HepG2 (cell line): Measurements from ENCODE around the gene HDGF. TPM values are rescaled to one million over a fixed set of nuclear protein-coding genes. Genes with fewer than 3 reads are reported as not detected.

Source experiments
- AGO2 ChIP-seq: fragments of 200-400 bp; formaldehyde crosslinking; optimal IDR thresholded peaks from 2 replicates; pipeline ENCODE3; 2017; ENCODE audit warnings: mild to moderate bottlenecking, low read depth, low read length, moderate library complexity
- ARID5B ChIP-seq: IDR thresholded peaks from 2 replicates; pipeline ENCODE4 v1.4.0; 2020; ENCODE audit warnings: mild to moderate bottlenecking, missing genetic modification reagents
- FOSL2 ChIP-seq: sonication (generic); formaldehyde crosslinking; IDR thresholded peaks from 2 replicates; pipeline ENCODE4 v1.4.0; 2020; ENCODE audit warnings: missing genetic modification reagents
- HDAC2 ChIP-seq: sonication (generic); formaldehyde crosslinking; IDR thresholded peaks from 2 replicates; pipeline ENCODE4 v1.4.0; 2020; ENCODE audit warnings: missing genetic modification reagents
- MYC ChIP-seq: sonication (generic); formaldehyde crosslinking; IDR thresholded peaks from 2 replicates; pipeline ENCODE4 v1.9.0; 2021; ENCODE audit warnings: missing genetic modification reagents, borderline replicate concordance
- NCOA2 ChIP-seq: sonication (generic); formaldehyde crosslinking; IDR thresholded peaks from 2 replicates; pipeline ENCODE4 v1.8.0; 2022; ENCODE audit warnings: inconsistent platforms
- NR2F1 ChIP-seq, 2 experiments: fragments of 450-650 bp in 1 of 2; formaldehyde crosslinking in 1 of 2; IDR thresholded peaks; 2 replicates each; pipeline versions ENCODE4 v1.5.0 to v1.6.1; 2016 to 2020; ENCODE audit warnings: mild to moderate bottlenecking in 1 of 2, missing compliant biosample characterization in 1 of 2, missing genetic modification reagents in 1 of 2, moderate library complexity in 1 of 2
- PCBP1 ChIP-seq: fragments of 200-400 bp; formaldehyde crosslinking; IDR thresholded peaks from 2 replicates; pipeline ENCODE4 v1.6.1; 2017; ENCODE audit warnings: mild to moderate bottlenecking, low read depth, low read length, borderline replicate concordance
- POLR2AphosphoS5 ChIP-seq: IDR thresholded peaks from 2 replicates; pipeline ENCODE4 v1.6.1; 2012; ENCODE audit warnings: low read depth, low read length
- SKI ChIP-seq: fragments of 450-650 bp; IDR thresholded peaks from one replicate; pipeline ENCODE4 v1.6.1; 2018; ENCODE audit warnings: mild to moderate bottlenecking; ENCODE audit not compliant: partially characterized antibody
- TERF1 ChIP-seq: sonication (generic); formaldehyde crosslinking; IDR thresholded peaks from 2 replicates; pipeline ENCODE4 v1.8.0; 2022; ENCODE audit warnings: mild to moderate bottlenecking, missing genetic modification reagents, moderate library complexity
- U2AF1 ChIP-seq: fragments of 200-400 bp; formaldehyde crosslinking; optimal IDR thresholded peaks from 2 replicates; pipeline ENCODE3; 2017; ENCODE audit warnings: mild to moderate bottlenecking, low read depth, low read length
- U2AF2 ChIP-seq: fragments of 200-400 bp; formaldehyde crosslinking; IDR thresholded peaks from 2 replicates; pipeline ENCODE4 v1.6.1; 2017; ENCODE audit warnings: low read depth, mild to moderate bottlenecking, low read length
- ZHX2 ChIP-seq, 2 experiments: sonication (generic) in 1 of 2; formaldehyde crosslinking in 1 of 2; IDR thresholded peaks; 2 replicates each; pipeline versions ENCODE4 v1.6.1 to v1.9.0; 2014 to 2022; ENCODE audit warnings: antibody characterized with exemption in 1 of 2, borderline replicate concordance in 1 of 2, inconsistent platforms in 1 of 2, low read depth in 1 of 2, missing genetic modification reagents in 1 of 2
- ZNF34 ChIP-seq: sonication (generic); formaldehyde crosslinking; IDR thresholded peaks from 2 replicates; pipeline ENCODE4 v1.4.0; 2020; ENCODE audit warnings: mild to moderate bottlenecking, missing genetic modification reagents, borderline replicate concordance
- ZNF768 ChIP-seq: sonication (generic); formaldehyde crosslinking; IDR thresholded peaks from 2 replicates; pipeline ENCODE4 v1.4.0; 2020; ENCODE audit warnings: missing genetic modification reagents
- polyA plus RNA-seq, 8 experiments: library from polyadenylated mRNA; depleted of rRNA in 3 of 8; stranded (reverse) in 7 of 8; unstranded in 1 of 8; fragments of >200 nt; fragmentation: Illumina TruSeq in 4 of 8; extraction: Trizol in 4 of 8; gene quantifications; 2 replicates each; pipeline versions ENCODE4 v1.2.1 to v1.2.3, GENCODE V29; 2011 to 2016; ENCODE audit warnings: low read depth in 4 of 8, missing spikeins in 1 of 8, mixed read lengths in 1 of 8; ENCODE audit not compliant: insufficient read depth in 1 of 8
- total RNA-seq, 5 experiments: library from RNA; depleted of rRNA; stranded (reverse); fragments of >200 nt; fragmentation: Illumina TruSeq; extraction: Trizol; gene quantifications; 2 replicates each; pipeline ENCODE4 v1.2.3, GENCODE V29; 2016; ENCODE audit warnings: low read depth in 1 of 5

HDGF gene
- total and polyA plus RNA-seq, 2 of the 13 experiments (the other 11 are each of a cell fraction or from before 2014, with no cell fraction given) = 156 to 196 TPM

GRCh38 chr1:156746728-156747631 lies 4.5 kb downstream of the HDGF start (continued):
- TF ChIP-seq ARID5B (CRISPR knock-in tag) (peak; percentile 22; the same call in 1 of the 2 replicates), MYC (CRISPR knock-in tag) (peak; percentile 67; the same call in 1 of the 2 replicates), SKI (peak; percentile 22), AGO2 (peak; percentile 83), HDAC2 (CRISPR knock-in tag) (0 out of 2 replicates have a peak, but pooled peaks have one; percentile 25), NR2F1 (CRISPR knock-in tag; IDR thresholded peaks at IDR 0.05) (peak in 1 of 2 experiments; percentile 56; a peak in 1 of 4 replicates), U2AF2 (peak; percentile 83; the same call in 1 of the 2 replicates), PCBP1 (peak; percentile 99), NCOA2 (CRISPR knock-in tag) (0 out of 2 replicates have a peak, but pooled peaks have one; percentile 42), ZNF768 (CRISPR knock-in tag) (peak; percentile 80; the same call in 1 of the 2 replicates), ZNF34 (no peak), ZHX2 (IDR thresholded peaks at IDR 0.05; ENCODE audit: low read depth) (peak; percentile 47; the same call in 1 of the 2 replicates), ZHX2 (CRISPR knock-in tag; IDR thresholded peaks at IDR 0.05; ENCODE audit: borderline replicate concordance) (no peak), FOSL2 (CRISPR knock-in tag) (peak; percentile 78), TERF1 (no peak), POLR2AphosphoS5 (peak; percentile 58), U2AF1 (no peak)
